Esophagus muscularis mucosa (tissue), 4 donors: ENCODE measurements around the gene SERTM1.

Experiments
- CTCF ChIP-seq, 3 experiments: fragments of 200-600 bp in 2 of 3; fragments of 450-650 bp in 1 of 3; sonication (generic) in 2 of 3; IDR thresholded peaks; one replicate each; pipeline ENCODE4 v1.5.1; 2017 to 2019; ENCODE audit warnings: antibody characterized with exemption in 3 of 3, mild to moderate bottlenecking in 2 of 3, moderate library complexity in 1 of 3
- EP300 ChIP-seq: sonication (generic); formaldehyde crosslinking; IDR thresholded peaks from one replicate; pipeline ENCODE4 v1.6.1; 2017; ENCODE audit warnings: antibody characterized with exemption
- POLR2A ChIP-seq: fragments of 450-650 bp; IDR thresholded peaks from one replicate; pipeline ENCODE4 v1.6.1; 2017; ENCODE audit warnings: antibody characterized with exemption, moderate library complexity, mild to moderate bottlenecking, low read depth
- POLR2AphosphoS5 ChIP-seq, 2 donors: sonication (generic); formaldehyde crosslinking; IDR thresholded peaks; one replicate each; pipeline ENCODE4 v1.6.1; 2017; ENCODE audit warnings: antibody characterized with exemption in 2 of 2

GRCh38 chr13:36628377-36629056 lies 45.3 kb upstream of the SERTM1 start:
- TF ChIP-seq EP300 (no peak), CTCF (IDR thresholded peaks at IDR 0.05) (no peak), POLR2A (no peak), POLR2AphosphoS5 (IDR thresholded peaks at IDR 0.05) (no peak)
